Measurements from ENCODE around the gene LRRC17.
"Not testable (repeated sequence)": the region's sequence is repeated elsewhere in the genome, so short reads cannot be mapped to it uniquely, and the experiment has no call there.

The LRRC17 gene

GRCh38 chr7:102897856-102898531 lies 14.8 kb upstream of the LRRC17 start:
- DNase-seq = no peak

GRCh38 chr7:102898532-102898859 lies 14.3 kb upstream of the LRRC17 start:
- no peak for DNase-seq

- not testable (repeated sequence) for DNase-seq
These were observed 10.7 kb upstream of the LRRC17 start for GRCh38 chr7:102902052-102902451.

GRCh38 chr7:102903576-102903975 lies 9.2 kb upstream of the LRRC17 start:
- not testable (repeated sequence) for DNase-seq

GRCh38 chr7:102908676-102909075 lies 4.1 kb upstream of the LRRC17 start:
- no peak for DNase-seq

- DNase-seq = no peak
These were observed 1.0 kb downstream of the LRRC17 start for GRCh38 chr7:102913826-102914225.

GRCh38 chr7:102914585-102914984 lies 1.8 kb downstream of the LRRC17 start:
- DNase-seq = no peak

GRCh38 chr7:102916426-102916825 lies 3.6 kb downstream of the LRRC17 start:
- DNase-seq = no peak

- DNase-seq = no peak
These were observed 4.1 kb downstream of the LRRC17 start for GRCh38 chr7:102916881-102917280.

GRCh38 chr7:102917436-102918353 lies 4.9 kb downstream of the LRRC17 start:
- no peak for DNase-seq

- no peak for DNase-seq
These were observed 6.0 kb downstream of the LRRC17 start for GRCh38 chr7:102918845-102919244.

GRCh38 chr7:102925976-102926782 lies 13.4 kb downstream of the LRRC17 start:
- DNase-seq = no peak

GRCh38 chr7:102926783-102927140 lies 14.0 kb downstream of the LRRC17 start:
- DNase-seq = no peak

GRCh38 chr7:102927312-102927933 lies 14.6 kb downstream of the LRRC17 start:
- DNase-seq = no peak

- no peak for DNase-seq
These were observed 19.0 kb downstream of the LRRC17 start for GRCh38 chr7:102931757-102932156.

- no peak for DNase-seq
These were observed 21.0 kb downstream of the LRRC17 start for GRCh38 chr7:102933763-102934162.

- DNase-seq = no peak
These were observed 21.4 kb downstream of the LRRC17 start for GRCh38 chr7:102934239-102934638.

- DNase-seq = no peak
These were observed 21.9 kb downstream of the LRRC17 start for GRCh38 chr7:102934701-102935100.

GRCh38 chr7:102935450-102936115 lies 22.8 kb downstream of the LRRC17 start:
- DNase-seq = no peak

GRCh38 chr7:102938679-102939078 lies 25.9 kb downstream of the LRRC17 start:
- no peak for DNase-seq

GRCh38 chr7:102942181-102942866 lies 29.5 kb downstream of the LRRC17 start:
- no peak for DNase-seq

- DNase-seq = no peak
These were observed 30.1 kb downstream of the LRRC17 start for GRCh38 chr7:102942868-102943267.
